ENCODE measurements around the gene GPR137B. TPM values are rescaled to one million over a fixed set of nuclear protein-coding genes. Genes with fewer than 3 reads are reported as not detected.

The GPR137B gene
- total and polyA plus RNA-seq, 2 of the 4 experiments (the other 2 are of a cell fraction), result 4.5 to 12.3 TPM

- Histone ChIP-seq H2AK5ac (ENCODE audit: low read depth, low read length) (no peak overlapping the region), H3K4me3 (ENCODE audit: insufficient read depth, low read depth, low read length) (no peak overlapping the region), H3K36me3 (ENCODE audit: control insufficient read depth, insufficient read depth, low read length) (no peaks in the 10 kb centered on the region), H3K27me3 (ENCODE audit: control insufficient read depth, insufficient read depth, low read length) (peaks cover 15% of the 10 kb centered on the region), H3K14ac (replicated peaks; ENCODE audit: low read depth, low read length) (no peak overlapping the region), H3K79me1 (ENCODE audit: low read depth in 1 of 2, low read length in 2 of 2) (no peaks in the 10 kb centered on the region), H2AK9ac (replicated peaks; ENCODE audit: low read depth, low read length, poor library complexity) (no peak overlapping the region), H3K27ac (ENCODE audit: insufficient read depth, low read length) (no peak overlapping the region), H2BK5ac (ENCODE audit: low read depth, low read length, poor library complexity, severe bottlenecking) (no peak overlapping the region), H3K56ac (ENCODE audit: extremely low read depth, insufficient read depth, low read length) (no peak overlapping the region), H3K9me3 (ENCODE audit: control insufficient read depth, insufficient read depth, low read length) (no peaks in the 10 kb centered on the region; the same call in 1 of the 2 replicates), H2BK15ac (ENCODE audit: low read depth, low read length) (no peak overlapping the region), H4K91ac (ENCODE audit: insufficient read depth, low read depth, low read length) (no peak overlapping the region), H4K20me1 (ENCODE audit: insufficient read depth, low read length) (no peaks in the 10 kb centered on the region), H3K9me1 (ENCODE audit: insufficient read depth, low read length) (no peaks in the 10 kb centered on the region), H3K4me2 (ENCODE audit: low read depth, low read length) (no peak overlapping the region), H4K8ac (ENCODE audit: low read depth in 2 of 2, low read length in 2 of 2) (no peak overlapping the region), H3K18ac (ENCODE audit: low read depth, low read length) (no peak overlapping the region), H4K5ac (ENCODE audit: low read depth, low read length) (no peak overlapping the region), H3K9ac (ENCODE audit: low read depth, low read length) (no peak overlapping the region), H3K4me1 (ENCODE audit: control insufficient read depth, insufficient read depth, low read length) (no peaks in the 10 kb centered on the region), H2AFZ (replicated peaks; ENCODE audit: low read length, poor library complexity) (no peak overlapping the region), H2BK20ac (ENCODE audit: low read depth, low read length) (no peak overlapping the region), H2BK120ac (ENCODE audit: low read depth, low read length) (no peak overlapping the region), H3K4ac (ENCODE audit: low read depth, low read length) (no peak overlapping the region), H3K23ac (ENCODE audit: low read depth, low read length) (no peak overlapping the region)
- no TSS peak for BruUV-seq (replicated peaks)
- CTCF ChIA-PET, result no interaction called here
- ATAC-seq (ENCODE audit: low read depth), result no peak
- no CpG with 5 or more reads among the region's 1 CpG for WGBS, 2 experiments (ENCODE audit: extremely low coverage in 2 of 2, insufficient read length in 1 of 2)
- in situ Hi-C loops (cut with MboI; ENCODE audit: low sequenced_read_pairs) (no loop called here), intact Hi-C loops (cut with micrococcal nuclease) (no loop called here), dilution Hi-C loops (cut with HindIII; ENCODE audit: low sequenced_read_pairs, unreplicated experiment) (no loop called here)
- POLR2A ChIA-PET (ENCODE audit: unreplicated experiment), result no interaction called here
- no peak for TF ChIP-seq POLR2A (IDR thresholded peaks at IDR 0.05; ENCODE audit: low read depth, low read length)
- TF ChIP-seq, protein P1, sequence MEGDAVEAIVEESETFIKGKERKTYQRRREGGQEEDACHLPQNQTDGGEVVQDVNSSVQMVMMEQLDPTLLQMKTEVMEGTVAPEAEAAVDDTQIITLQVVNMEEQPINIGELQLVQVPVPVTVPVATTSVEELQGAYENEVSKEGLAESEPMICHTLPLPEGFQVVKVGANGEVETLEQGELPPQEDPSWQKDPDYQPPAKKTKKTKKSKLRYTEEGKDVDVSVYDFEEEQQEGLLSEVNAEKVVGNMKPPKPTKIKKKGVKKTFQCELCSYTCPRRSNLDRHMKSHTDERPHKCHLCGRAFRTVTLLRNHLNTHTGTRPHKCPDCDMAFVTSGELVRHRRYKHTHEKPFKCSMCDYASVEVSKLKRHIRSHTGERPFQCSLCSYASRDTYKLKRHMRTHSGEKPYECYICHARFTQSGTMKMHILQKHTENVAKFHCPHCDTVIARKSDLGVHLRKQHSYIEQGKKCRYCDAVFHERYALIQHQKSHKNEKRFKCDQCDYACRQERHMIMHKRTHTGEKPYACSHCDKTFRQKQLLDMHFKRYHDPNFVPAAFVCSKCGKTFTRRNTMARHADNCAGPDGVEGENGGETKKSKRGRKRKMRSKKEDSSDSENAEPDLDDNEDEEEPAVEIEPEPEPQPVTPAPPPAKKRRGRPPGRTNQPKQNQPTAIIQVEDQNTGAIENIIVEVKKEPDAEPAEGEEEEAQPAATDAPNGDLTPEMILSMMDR (conservative IDR thresholded peaks at IDR 0.05; ENCODE audit: low read depth, low read length), result no peak
- no peak for TF ChIP-seq MAFK (IDR thresholded peaks at IDR 0.05; ENCODE audit: low read depth, low read length)
- TF ChIP-seq MAZ (IDR thresholded peaks at IDR 0.05; ENCODE audit: borderline replicate concordance, low read depth, low read length), result no peak
- no peak for TF ChIP-seq SMC3 (IDR thresholded peaks at IDR 0.05; ENCODE audit: low read depth, low read length)
- no peak for TF ChIP-seq CHD1 (IDR thresholded peaks at IDR 0.05; ENCODE audit: low read depth, low read length)
- no peak for TF ChIP-seq MXI1 (IDR thresholded peaks at IDR 0.05; ENCODE audit: borderline replicate concordance, low read depth, low read length)
- no peak for TF ChIP-seq RFX5 (IDR thresholded peaks at IDR 0.05; ENCODE audit: low read depth, low read length)
- no peak for TF ChIP-seq NFE2L2 (IDR thresholded peaks at IDR 0.05; ENCODE audit: low read depth, low read length)
- TF ChIP-seq BHLHE40 (IDR thresholded peaks at IDR 0.05; ENCODE audit: low read depth, low read length), result no peak
- no peak for TF ChIP-seq ELK1 (IDR thresholded peaks at IDR 0.05; ENCODE audit: borderline replicate concordance, low read depth, low read length)
- TF ChIP-seq RAD21 (IDR thresholded peaks at IDR 0.05; ENCODE audit: low read length), result no peak
- no peak for TF ChIP-seq CEBPB (IDR thresholded peaks at IDR 0.05; ENCODE audit: low read depth, low read length)
- TF ChIP-seq, protein P2, sequence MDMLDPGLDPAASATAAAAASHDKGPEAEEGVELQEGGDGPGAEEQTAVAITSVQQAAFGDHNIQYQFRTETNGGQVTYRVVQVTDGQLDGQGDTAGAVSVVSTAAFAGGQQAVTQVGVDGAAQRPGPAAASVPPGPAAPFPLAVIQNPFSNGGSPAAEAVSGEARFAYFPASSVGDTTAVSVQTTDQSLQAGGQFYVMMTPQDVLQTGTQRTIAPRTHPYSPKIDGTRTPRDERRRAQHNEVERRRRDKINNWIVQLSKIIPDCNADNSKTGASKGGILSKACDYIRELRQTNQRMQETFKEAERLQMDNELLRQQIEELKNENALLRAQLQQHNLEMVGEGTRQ (IDR thresholded peaks at IDR 0.05; ENCODE audit: low read depth, low read length), result no peak
- no peak for TF ChIP-seq RCOR1 (IDR thresholded peaks at IDR 0.05; ENCODE audit: insufficient replicate concordance, low read length)
- TF ChIP-seq FOS (IDR thresholded peaks at IDR 0.05; ENCODE audit: low read depth, low read length), result no peak
- DNase-seq, result no peak
Measured at GRCh38 chr1:236131916-236132315, 10.4 kb upstream of the GPR137B start.
